ENCODE results near the gene PBX3.
"Not testable (repeated sequence)": the region's sequence is repeated elsewhere in the genome, so short reads cannot be mapped to it uniquely, and the experiment has no call there.

The PBX3 gene

DNA sequence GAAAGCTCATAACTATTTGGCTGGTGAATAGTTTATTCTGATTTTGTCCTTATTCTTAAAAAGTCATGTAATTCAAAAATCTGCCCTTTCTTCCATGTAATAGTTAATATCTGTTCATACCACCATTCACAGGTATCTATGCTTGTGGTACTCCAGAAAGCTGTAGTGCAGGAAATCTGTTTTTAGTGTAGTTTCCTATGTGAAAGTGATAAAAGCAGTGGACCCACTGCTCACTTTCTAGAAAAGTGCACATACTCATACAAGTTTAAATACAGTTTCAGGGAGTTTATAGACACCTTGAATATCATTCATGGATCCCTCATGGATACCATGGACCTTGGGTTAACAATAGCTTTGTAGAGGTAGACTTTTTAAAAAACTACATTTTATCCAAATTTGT is 20.2 kb downstream of the PBX3 start:
- no peak overlapping the region for H3K4me3 ChIP-seq (ENCODE audit: low read depth, low read length)
- in situ Hi-C loops (cut with HindIII; ENCODE audit: low sequenced_read_pairs) = no loop called here
- TF ChIP-seq, protein P1, sequence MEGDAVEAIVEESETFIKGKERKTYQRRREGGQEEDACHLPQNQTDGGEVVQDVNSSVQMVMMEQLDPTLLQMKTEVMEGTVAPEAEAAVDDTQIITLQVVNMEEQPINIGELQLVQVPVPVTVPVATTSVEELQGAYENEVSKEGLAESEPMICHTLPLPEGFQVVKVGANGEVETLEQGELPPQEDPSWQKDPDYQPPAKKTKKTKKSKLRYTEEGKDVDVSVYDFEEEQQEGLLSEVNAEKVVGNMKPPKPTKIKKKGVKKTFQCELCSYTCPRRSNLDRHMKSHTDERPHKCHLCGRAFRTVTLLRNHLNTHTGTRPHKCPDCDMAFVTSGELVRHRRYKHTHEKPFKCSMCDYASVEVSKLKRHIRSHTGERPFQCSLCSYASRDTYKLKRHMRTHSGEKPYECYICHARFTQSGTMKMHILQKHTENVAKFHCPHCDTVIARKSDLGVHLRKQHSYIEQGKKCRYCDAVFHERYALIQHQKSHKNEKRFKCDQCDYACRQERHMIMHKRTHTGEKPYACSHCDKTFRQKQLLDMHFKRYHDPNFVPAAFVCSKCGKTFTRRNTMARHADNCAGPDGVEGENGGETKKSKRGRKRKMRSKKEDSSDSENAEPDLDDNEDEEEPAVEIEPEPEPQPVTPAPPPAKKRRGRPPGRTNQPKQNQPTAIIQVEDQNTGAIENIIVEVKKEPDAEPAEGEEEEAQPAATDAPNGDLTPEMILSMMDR (IDR thresholded peaks at IDR 0.05; ENCODE audit: low read depth, low read length) = no peak
- DNase-seq (ENCODE audit: low read depth, low spot score) = no peak

DNA sequence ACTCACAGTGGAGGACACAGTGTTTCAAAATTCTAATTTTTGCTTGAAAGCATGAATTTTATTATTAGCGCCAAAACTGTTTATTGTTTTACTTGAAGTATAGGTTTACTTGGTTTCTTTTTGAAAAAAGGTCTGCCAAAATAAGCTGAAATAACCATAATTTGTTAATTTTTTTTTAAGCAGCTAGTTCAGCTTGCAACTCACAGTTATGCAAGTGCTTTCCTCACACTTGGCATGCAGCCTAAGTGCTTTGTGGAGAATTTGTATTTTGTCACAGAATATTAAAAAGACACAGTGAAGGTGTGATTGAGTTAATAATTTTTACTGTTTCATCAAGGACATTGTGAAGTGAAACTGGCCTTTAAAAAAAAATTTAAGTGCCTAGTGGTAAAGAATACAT is 21.6 kb downstream of the PBX3 start:
- in situ Hi-C loops (cut with HindIII; ENCODE audit: low sequenced_read_pairs) = no loop called here
- TF ChIP-seq, protein P1 (IDR thresholded peaks at IDR 0.05; ENCODE audit: low read depth, low read length) = no peak
- no peak overlapping the region for H3K4me3 ChIP-seq (ENCODE audit: low read depth, low read length)

DNA sequence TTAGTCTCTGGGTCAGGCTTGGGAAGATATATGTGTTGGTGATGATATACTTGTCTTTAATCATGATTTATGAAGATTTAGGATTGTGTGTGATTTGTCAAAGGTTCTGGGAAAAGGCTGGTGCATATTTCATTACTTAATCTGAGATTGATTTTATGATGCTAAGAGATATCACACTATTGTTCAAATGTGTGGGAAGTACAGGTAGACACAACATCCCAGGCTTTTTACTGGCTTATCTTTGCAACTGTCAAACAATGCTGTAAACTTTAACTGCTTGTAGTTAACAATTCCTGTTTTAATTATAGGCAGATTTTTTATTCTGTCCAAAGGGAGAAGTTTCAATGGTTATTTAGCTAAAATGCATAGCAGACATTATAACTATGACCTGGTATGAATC is 23.9 kb downstream of the PBX3 start:
- in situ Hi-C loops (cut with HindIII; ENCODE audit: low sequenced_read_pairs) = no loop called here
- DNase-seq (ENCODE audit: low read depth, low spot score) = no peak
- TF ChIP-seq, protein P1 (IDR thresholded peaks at IDR 0.05; ENCODE audit: low read depth, low read length) = no peak
- H3K4me3 ChIP-seq (ENCODE audit: low read depth, low read length) = no peak overlapping the region

More for the DNA sequence above, 21.6 kb downstream of the PBX3 start:
- DNase-seq (ENCODE audit: low read depth, low spot score) = no peak

GRCh38 chr9:125772740-125773139 is 25.6 kb downstream of the PBX3 start:
- in situ Hi-C loops (cut with HindIII; ENCODE audit: low sequenced_read_pairs) = no loop called here
- H3K4me3 ChIP-seq (ENCODE audit: low read depth, low read length) = no peak overlapping the region

GRCh38 chr9:125774106-125774505 is 26.9 kb downstream of the PBX3 start:
- TF ChIP-seq, protein P1 (IDR thresholded peaks at IDR 0.05; ENCODE audit: low read depth, low read length) = no peak
- no peak overlapping the region for H3K4me3 ChIP-seq (ENCODE audit: low read depth, low read length)
- no peak for DNase-seq (ENCODE audit: low read depth, low spot score)
- in situ Hi-C loops (cut with HindIII; ENCODE audit: low sequenced_read_pairs) = no loop called here

More at GRCh38 chr9:125772740-125773139, 25.6 kb downstream of the PBX3 start:
- DNase-seq (ENCODE audit: low read depth, low spot score) = no peak
- TF ChIP-seq, protein P1 (IDR thresholded peaks at IDR 0.05; ENCODE audit: low read depth, low read length) = no peak

DNA sequence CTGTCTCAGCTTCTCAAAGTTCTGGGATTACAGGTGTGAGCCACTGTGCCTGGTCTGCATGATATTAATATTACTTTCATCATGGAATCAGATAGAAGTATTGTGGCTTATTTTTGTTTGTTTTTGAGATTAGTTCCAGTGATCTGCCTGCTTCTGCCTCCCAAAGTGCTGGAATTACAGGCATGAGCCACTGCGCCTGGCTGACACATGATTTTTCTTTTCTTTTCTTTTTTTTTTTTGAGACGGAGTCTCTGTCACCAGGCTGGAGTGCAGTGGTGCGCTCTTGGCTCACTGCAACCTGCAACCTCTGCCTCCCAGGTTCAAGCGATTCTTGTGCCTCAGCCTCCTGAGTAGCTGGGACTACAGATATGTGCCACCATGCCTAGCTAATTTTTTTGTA is 29.6 kb downstream of the PBX3 start:
- H3K4me3 ChIP-seq (ENCODE audit: low read depth, low read length); DNase-seq (ENCODE audit: low read depth, low spot score); in situ Hi-C loops (cut with HindIII; ENCODE audit: low sequenced_read_pairs): not testable (repeated sequence)

DNA sequence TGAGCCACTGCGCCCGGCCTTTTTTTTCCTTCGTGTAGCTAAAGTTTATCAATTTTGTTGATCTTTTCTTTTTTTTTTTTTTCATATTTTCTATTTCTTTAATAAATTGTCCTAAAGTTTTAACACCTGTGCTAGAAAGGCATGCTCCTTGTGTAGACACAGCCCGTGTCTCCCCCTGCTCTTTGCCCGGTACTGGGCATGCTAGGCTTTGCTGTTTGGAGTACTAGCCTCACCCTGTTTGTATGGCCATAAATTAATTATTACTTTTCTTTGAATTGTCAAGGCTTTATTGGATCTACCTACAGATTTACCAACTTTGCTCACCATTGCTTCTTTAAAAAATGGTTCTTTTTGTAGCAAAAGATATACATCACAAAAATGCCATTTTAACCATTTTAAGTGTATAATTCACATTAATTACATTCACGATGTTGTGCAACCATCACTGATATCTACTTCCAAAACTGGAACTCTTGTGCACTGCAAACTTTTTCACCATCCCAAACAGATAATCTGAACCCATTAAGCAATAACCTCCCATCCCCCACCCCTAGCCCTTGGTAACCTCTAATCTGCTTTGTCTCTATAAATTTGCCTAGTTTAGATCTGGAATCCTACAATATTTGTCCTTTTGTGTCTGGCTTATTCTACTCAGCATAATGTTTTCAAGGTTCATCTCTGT is 31.5 kb downstream of the PBX3 start:
- DNase-seq (ENCODE audit: low read depth, low spot score); in situ Hi-C loops (cut with HindIII; ENCODE audit: low sequenced_read_pairs); H3K4me3 ChIP-seq (ENCODE audit: low read depth, low read length): not testable (repeated sequence)

DNA sequence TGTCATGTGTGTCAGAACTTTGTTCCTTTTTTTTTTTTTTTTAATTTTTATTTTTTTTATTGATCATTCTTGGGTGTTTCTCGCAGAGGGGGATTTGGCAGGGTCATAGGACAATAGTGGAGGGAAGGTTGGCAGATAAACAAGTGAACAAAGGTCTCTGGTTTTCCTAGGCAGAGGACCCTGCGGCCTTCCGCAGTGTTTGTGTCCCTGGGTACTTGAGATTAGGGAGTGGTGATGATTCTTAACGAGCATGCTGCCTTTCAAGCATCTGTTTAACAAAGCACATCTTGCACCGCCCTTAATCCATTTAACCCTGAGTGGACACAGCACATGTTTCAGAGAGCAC is 32.0 kb downstream of the PBX3 start:
- in situ Hi-C loops (cut with HindIII; ENCODE audit: low sequenced_read_pairs); H3K4me3 ChIP-seq (ENCODE audit: low read depth, low read length); DNase-seq (ENCODE audit: low read depth, low spot score): not testable (repeated sequence)
